Measurements from ENCODE around the gene KSR1. TPM values are rescaled to one million over a fixed set of nuclear protein-coding genes. Genes with fewer than 3 reads are reported as not detected.
"Not testable (repeated sequence)": the region's sequence is repeated elsewhere in the genome, so short reads cannot be mapped to it uniquely, and the experiment has no call there.

The KSR1 gene
- total RNA-seq, 4 donors from 2014 or later = 26.0 to 37.5 (median 35.0) TPM

DNA sequence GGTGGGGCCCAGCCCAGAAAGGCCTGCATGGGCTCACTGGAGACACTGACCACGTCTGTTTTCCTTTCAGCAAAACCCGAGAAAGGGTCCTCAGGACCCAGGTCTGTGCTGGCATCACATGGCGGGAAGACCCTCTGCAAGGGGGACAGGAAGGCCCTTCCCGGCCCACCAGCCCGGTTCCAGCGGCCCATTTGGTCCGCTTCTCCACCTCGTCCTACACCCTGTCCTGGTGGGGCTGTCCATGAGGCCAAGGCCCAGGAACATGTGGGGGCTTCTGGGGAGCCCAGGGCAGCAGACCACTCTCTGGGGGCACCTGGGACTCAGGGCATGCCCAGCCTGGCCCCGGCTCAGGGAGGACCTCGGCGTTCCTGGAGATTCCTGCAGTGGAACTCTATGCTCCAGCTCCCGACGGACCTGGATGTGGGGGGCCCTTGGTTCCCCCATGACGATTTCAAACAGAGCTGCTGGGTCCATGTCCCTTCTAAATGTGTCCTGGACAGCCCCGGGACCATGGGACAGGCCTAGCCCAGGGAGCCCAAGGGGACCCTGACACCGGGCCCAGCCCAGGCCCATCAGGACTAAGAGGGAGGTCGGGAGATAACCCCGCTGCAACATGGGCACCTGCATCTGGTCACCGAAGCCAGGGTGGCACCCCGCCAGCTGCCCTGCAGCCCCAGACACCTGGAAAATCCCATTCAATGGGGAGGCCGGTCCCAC lies 26.4 kb upstream of the KSR1 start:
- TF ChIP-seq POLR2A (IDR thresholded peaks at IDR 0.05) (no peak), CTCF (IDR thresholded peaks at IDR 0.05) (no peak)
- intact Hi-C loops (cut with DNase I; ENCODE audit: low total_unique reads) = no loop called here
- H3K4me3 ChIP-seq (ENCODE audit: low read depth, poor library complexity, severe bottlenecking) = no peak overlapping the region
- 83 to 94% methylated on average over 21 of the region's 21 CpGs for WGBS, 2 donors
- no peak for DNase-seq (ENCODE audit: low spot score in 2 of 2)

- no peak for TF ChIP-seq POLR2A (IDR thresholded peaks at IDR 0.05)
- whole genome bisulfite sequencing, 2 donors = 43 to 80% methylated on average over 3 to 6 of the region's 7 CpGs
- no peak for DNase-seq (ENCODE audit: low spot score in 2 of 2)
- intact Hi-C loops (cut with DNase I; ENCODE audit: low total_unique reads) = no loop called here
- no peak overlapping the region for H3K4me3 ChIP-seq (ENCODE audit: low read depth, poor library complexity, severe bottlenecking)
These were observed 25.8 kb upstream of the KSR1 start for GRCh38 chr17:27430383-27430840.

DNA sequence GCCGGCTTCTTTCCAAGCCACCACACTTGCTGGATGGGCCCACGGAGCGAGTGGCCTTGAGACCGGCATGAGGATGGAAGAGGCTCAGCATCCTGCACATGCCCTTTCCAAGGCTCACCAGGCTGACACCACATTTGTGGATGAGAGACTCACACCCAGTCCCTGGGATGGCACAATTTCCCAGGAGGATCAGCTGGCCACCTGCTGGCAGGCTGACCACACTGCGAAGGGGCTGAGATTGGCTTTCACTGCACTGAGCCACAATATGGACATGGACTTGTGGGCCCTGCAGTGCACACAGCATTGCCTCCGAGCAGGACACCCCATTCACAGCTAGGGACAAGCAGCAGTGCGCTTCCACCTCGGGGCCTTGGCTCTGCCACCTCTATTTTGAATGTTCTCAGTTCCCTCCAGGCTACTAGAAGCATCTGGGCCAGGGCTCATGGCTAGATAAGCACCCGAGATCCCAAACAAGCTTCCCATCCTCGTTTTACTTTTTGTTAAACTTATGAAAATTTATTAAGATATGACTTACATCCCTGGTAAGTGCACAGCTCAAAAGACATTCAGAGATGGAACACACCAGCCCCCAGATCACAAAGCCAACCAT lies 25.3 kb upstream of the KSR1 start:
- no peak for TF ChIP-seq POLR2A (IDR thresholded peaks at IDR 0.05)
- no peak for TF ChIP-seq CTCF (IDR thresholded peaks at IDR 0.05)
- intact Hi-C loops (cut with DNase I; ENCODE audit: low total_unique reads) = no loop called here
- DNase-seq (ENCODE audit: low spot score in 2 of 2) = no peak
- 73 to 80% methylated on average over 10 of the region's 10 CpGs for WGBS, 2 donors
- H3K4me3 ChIP-seq (ENCODE audit: low read depth, poor library complexity, severe bottlenecking) = no peak overlapping the region

DNA sequence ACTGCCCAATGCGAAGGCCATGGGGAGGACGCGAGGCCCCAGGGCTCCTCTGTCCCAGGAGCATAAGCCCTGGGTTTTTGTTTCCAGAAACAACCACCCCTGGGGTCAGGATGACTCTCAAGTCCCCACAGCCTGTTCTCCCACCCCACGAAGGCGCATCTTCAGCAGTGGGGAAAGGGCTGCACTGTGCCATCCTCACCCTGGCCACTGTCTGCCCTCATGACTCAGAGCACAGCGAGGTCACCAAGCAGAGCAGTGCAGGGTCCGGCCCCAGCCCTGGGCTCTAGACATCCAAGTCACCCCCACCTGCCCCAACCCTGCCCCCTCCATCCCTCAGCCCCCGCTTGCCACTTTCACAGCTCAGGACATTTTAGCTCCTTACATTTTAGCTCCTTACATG lies 22.7 kb upstream of the KSR1 start:
- WGBS, 2 donors = 82 to 95% methylated on average over 8 of the region's 8 CpGs
- no peak for DNase-seq (ENCODE audit: low spot score in 2 of 2)
- no peak for TF ChIP-seq POLR2A (IDR thresholded peaks at IDR 0.05)
- no peak for TF ChIP-seq CTCF (IDR thresholded peaks at IDR 0.05)
- intact Hi-C loops (cut with DNase I; ENCODE audit: low total_unique reads) = no loop called here
- H3K4me3 ChIP-seq (ENCODE audit: low read depth, poor library complexity, severe bottlenecking) = no peak overlapping the region

DNA sequence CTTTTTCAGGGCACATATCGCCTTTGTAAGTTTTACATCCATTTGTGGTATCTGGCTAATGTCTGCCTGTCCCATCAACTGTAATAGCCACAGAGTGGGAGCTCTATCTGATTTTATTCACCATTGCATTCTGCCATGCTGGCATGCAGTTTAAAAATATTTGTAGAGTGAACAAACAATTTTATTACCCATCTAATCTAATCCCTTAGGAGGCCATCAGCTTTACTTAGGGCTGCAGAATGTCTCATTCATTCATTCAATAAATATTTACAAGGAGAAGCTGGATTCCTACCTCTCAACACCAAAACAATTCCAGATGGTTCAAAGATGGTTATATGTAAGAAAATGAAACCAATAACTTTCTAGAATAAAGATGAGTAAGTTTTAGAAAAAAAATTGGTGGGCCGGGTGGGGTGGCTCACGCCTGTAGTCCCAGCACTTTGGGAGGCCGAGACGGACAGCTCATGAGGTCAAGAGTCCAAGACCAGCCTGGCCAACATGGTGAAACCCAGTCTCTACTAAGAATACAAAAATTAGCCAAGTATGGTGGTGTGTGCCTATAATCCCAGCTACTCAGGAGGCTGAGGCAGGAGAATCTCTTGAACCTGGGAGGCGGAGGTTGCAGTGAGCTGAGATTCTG lies 20.7 kb upstream of the KSR1 start:
- H3K4me3 ChIP-seq (ENCODE audit: low read depth, poor library complexity, severe bottlenecking); intact Hi-C loops (cut with DNase I; ENCODE audit: low total_unique reads); DNase-seq (ENCODE audit: low spot score in 2 of 2): not testable (repeated sequence)
- WGBS, 2 donors = 77 to 87% methylated on average over 6 of the region's 6 CpGs

DNA sequence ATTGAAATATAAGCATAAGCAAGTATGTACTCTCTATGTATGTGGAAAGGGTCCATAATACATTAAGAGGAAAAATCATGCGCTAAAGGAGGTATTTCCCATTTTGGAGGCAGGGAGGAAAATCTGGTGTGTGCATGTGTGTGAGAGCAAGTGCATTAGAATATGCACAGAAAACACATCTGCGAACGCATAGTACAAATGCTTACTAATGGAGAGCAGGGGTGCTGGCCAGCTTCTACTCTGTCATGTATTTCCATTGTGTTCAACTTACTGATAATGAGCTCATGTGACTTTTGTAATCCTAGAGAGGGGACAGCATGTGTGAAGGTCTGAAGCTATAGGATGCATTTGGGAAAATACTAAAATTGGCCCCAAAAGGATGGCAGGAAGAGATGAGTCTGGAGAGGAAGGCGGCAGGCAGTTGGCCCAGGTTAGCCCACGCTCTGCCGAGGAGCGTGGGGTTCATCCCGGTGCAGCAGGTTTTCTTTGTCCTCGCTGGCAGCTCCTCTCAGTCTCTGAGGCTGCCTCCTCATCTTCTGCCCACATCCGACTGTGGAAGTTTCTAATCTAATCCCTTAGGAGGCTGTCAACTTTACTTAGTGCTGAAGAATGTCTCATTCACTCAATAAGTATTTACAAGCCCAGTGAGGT lies 17.8 kb upstream of the KSR1 start:
- TF ChIP-seq POLR2A (IDR thresholded peaks at IDR 0.05) (no peak), CTCF (IDR thresholded peaks at IDR 0.05) (no peak)
- no peak overlapping the region for H3K4me3 ChIP-seq (ENCODE audit: low read depth, poor library complexity, severe bottlenecking)
- WGBS, 2 donors = 82 to 87% methylated on average over 10 of the region's 10 CpGs
- no peak for DNase-seq (ENCODE audit: low spot score in 2 of 2)
- intact Hi-C loops (cut with DNase I; ENCODE audit: low total_unique reads) = no loop called here
